ENCODE data around the gene PDRG1. TPM values are rescaled to one million over a fixed set of nuclear protein-coding genes. Genes with fewer than 3 reads are reported as not detected.
"Not testable (repeated sequence)": the region's sequence is repeated elsewhere in the genome, so short reads cannot be mapped to it uniquely, and the experiment has no call there.

PDRG1 gene
- total and polyA plus RNA-seq, 8 donors = 9.1 to 19.1 (median 16.1) TPM

DNA sequence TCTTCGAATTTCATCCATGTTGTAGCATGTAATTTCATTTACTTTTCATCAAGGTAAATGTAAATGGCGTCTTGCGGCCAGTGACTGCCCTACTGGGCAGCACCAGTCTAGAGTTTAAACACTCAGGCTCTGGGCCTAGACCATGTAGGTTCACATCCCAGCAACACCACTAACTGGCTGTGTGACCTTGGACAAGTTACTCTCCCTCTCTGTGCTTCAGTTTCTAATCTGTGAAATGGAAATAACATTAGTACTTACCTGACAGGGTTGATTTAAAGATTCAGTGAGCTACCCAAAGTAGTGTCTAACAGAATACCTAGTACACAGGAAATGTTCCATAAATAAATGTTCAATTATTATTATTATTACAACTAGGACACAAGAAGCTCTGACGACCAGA is 29.3 kb downstream of the PDRG1 start:
- no peak for ATAC-seq
- TF ChIP-seq, protein P1, sequence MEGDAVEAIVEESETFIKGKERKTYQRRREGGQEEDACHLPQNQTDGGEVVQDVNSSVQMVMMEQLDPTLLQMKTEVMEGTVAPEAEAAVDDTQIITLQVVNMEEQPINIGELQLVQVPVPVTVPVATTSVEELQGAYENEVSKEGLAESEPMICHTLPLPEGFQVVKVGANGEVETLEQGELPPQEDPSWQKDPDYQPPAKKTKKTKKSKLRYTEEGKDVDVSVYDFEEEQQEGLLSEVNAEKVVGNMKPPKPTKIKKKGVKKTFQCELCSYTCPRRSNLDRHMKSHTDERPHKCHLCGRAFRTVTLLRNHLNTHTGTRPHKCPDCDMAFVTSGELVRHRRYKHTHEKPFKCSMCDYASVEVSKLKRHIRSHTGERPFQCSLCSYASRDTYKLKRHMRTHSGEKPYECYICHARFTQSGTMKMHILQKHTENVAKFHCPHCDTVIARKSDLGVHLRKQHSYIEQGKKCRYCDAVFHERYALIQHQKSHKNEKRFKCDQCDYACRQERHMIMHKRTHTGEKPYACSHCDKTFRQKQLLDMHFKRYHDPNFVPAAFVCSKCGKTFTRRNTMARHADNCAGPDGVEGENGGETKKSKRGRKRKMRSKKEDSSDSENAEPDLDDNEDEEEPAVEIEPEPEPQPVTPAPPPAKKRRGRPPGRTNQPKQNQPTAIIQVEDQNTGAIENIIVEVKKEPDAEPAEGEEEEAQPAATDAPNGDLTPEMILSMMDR (IDR thresholded peaks at IDR 0.05) = no peak

DNA sequence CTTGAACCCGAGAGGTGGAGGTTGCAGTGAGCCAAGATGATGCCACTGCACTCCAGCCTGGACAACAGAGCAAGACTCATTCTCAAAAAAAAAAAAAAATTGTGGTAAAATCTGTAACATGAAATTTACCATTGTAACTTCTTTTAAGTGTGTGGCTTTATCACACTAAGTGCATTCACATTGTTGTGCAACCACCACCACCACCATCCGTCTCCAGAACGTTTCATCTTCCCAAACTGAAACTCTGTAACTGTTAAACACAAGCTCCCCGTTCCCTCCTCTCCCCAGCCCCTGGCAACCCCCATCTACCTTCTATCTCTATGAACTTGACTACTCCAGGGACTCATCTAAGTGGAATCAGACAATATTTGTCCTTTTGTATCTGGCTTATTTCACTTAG is 29.7 kb downstream of the PDRG1 start:
- TF ChIP-seq, protein P1 (IDR thresholded peaks at IDR 0.05) = no peak

More for the DNA sequence above, 29.3 kb downstream of the PDRG1 start:
- intact Hi-C loops (cut with DNase I) = no loop called here
- no peaks in the 10 kb centered on the region for H3K9me3 ChIP-seq
- H3K27me3 ChIP-seq = peaks cover 0 to 20% of the 10 kb centered on the region in 2 donors
- H3K36me3 ChIP-seq = no peaks in the 10 kb centered on the region
- no peak overlapping the region for H3K4me3 ChIP-seq
- H3K27ac ChIP-seq = no peak overlapping the region
- no peaks in the 10 kb centered on the region for H3K4me1 ChIP-seq
- no peak for DNase-seq

DNA sequence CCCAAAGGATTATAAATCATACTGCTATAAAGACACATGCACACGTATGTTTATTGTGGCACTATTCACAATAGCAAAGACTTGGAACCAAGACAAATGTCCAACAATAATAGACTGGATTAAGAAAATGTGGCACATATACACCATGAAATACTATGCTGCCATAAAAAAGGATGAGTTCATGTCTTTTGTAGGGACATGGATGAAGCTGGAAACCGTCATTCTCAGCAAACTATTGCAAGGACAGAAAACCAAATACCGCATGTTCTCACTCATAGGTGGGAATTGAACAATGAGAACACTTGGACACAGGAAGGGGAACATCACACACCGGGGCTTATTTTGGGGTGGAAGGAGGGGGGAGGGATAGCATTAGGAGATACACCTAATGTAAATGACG is 30.4 kb downstream of the PDRG1 start:
- H3K4me3 ChIP-seq; H3K4me1 ChIP-seq; DNase-seq; H3K27ac ChIP-seq; intact Hi-C loops (cut with DNase I); H3K36me3 ChIP-seq; H3K9me3 ChIP-seq; ATAC-seq: not testable (repeated sequence)
- H3K27me3 ChIP-seq = peaks cover 0 to 18% of the 10 kb centered on the region in 2 donors

More for the DNA sequence above, 29.7 kb downstream of the PDRG1 start:
- ATAC-seq = no peak
- Histone ChIP-seq H3K9me3 (no peaks in the 10 kb centered on the region), H3K27me3 (peaks cover 0 to 18% of the 10 kb centered on the region in 2 donors), H3K4me1 (no peaks in the 10 kb centered on the region), H3K36me3 (no peaks in the 10 kb centered on the region), H3K4me3 (no peak overlapping the region), H3K27ac (no peak overlapping the region)
- no peak for DNase-seq
- intact Hi-C loops (cut with DNase I) = no loop called here

DNA sequence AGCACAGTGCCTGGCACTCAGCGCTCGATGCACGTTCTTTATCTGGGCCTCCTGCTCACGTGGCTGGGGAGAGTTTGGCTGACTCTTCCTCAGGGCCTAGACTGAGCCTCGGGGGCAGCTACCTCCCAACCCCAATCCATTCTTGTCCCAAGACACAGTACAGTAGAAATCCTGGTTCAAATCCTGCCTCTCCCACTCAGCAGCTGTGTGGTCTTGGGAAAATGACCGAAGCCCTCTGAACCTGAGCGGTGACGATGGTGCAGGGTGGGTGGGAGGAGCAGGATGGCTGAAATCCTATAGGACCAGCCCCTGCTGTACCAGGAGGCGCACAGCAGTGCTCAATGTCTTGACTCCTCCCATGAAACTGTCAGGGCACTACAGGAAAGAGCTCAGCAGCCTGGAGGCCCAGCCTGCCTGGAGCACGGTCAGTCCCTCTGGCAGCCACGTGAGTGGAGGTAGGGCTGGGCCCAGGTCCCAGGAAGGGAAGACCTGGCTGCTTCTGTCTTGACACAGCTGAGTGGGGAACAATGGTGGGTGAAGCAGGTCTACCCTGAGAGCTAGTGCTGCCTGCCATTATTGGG is 31.5 kb downstream of the PDRG1 start:
- Histone ChIP-seq H3K9me3 (no peaks in the 10 kb centered on the region), H3K27ac (no peak overlapping the region), H3K27me3 (peaks cover 0 to 12% of the 10 kb centered on the region in 2 donors), H3K4me3 (no peak overlapping the region), H3K4me1 (no peaks in the 10 kb centered on the region), H3K36me3 (no peaks in the 10 kb centered on the region)
- no peak for DNase-seq
- TF ChIP-seq, protein P1 (IDR thresholded peaks at IDR 0.05) = no peak
- intact Hi-C loops (cut with DNase I) = no loop called here
- ATAC-seq = no peak

DNA sequence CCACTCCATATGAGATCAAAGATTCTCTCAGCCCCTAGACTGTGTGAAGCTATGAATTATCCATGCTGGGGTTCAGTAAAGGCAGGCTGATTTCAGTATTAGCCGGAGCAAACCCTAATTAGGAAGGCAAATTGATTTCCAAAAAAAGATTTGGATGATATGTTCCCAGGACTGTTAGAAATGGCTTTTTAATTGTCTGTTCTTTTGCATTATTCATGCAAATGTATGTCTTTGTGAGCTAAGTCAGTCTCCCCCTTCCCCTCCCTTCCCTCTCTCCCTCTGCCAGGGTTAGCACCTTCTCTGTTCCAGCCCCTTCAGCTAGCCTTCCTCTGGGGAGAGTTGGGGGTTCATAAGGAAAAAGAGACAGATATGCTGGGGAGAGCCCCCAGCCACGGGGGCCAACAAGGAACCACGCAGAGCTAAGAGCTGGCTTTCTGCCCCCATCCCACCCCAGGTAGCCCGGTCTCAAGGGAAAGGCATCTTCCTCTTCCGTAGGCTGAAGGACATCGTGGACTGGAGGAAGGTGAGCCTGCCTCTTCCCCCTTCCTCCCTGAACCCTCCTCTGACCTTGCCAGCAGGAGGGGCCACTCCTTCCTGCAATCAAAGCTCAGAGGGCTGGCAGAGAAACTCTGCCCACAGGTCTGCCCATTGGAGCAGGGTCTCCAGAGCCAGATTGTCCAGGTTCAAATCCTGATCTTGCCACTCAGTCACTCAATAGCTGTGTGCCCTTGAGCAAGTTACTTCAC is 32.3 kb downstream of the PDRG1 start:
- intact Hi-C loops (cut with DNase I) = no loop called here
- H3K4me1 ChIP-seq = no peaks in the 10 kb centered on the region
- no peak overlapping the region for H3K27ac ChIP-seq
- TF ChIP-seq, protein P1 (IDR thresholded peaks at IDR 0.05) = no peak
- H3K9me3 ChIP-seq = no peaks in the 10 kb centered on the region
- DNase-seq = no peak
- no peak overlapping the region for H3K4me3 ChIP-seq
- no peak for ATAC-seq
- peaks cover 0 to 12% of the 10 kb centered on the region in 2 donors for H3K27me3 ChIP-seq
- no peaks in the 10 kb centered on the region for H3K36me3 ChIP-seq

Data from left lung (tissue), 10 donors.